Activated CD4-positive, CD25-positive, alpha-beta regulatory T cell treated with anti-CD3 and anti-CD28 coated beads, Interleukin-2, amount 50 U/mL, for 72 hours (primary cell): ENCODE results near the gene PROSER2.
"Not testable (repeated sequence)": the region's sequence is repeated elsewhere in the genome, so short reads cannot be mapped to it uniquely, and the experiment has no call there.

Experiments used
- DNase-seq: peaks from one replicate; pipeline ENCODE4 v3.0.0; 2021

The PROSER2 gene

GRCh38 chr10:11886851-11887250 is 63.7 kb downstream of the PROSER2 start:
- DNase-seq: no peak

- DNase-seq: no peak
Measured at GRCh38 chr10:11887381-11888227, 64.4 kb downstream of the PROSER2 start.

- not testable (repeated sequence) for DNase-seq
Measured at GRCh38 chr10:11889263-11889662, 66.1 kb downstream of the PROSER2 start.

GRCh38 chr10:11891776-11892486 is 68.8 kb downstream of the PROSER2 start:
- DNase-seq: no peak

- no peak for DNase-seq
Measured at GRCh38 chr10:11893749-11894278, 70.7 kb downstream of the PROSER2 start.

GRCh38 chr10:11894381-11895107 is 71.4 kb downstream of the PROSER2 start:
- no peak for DNase-seq

GRCh38 chr10:11895108-11895466 is 71.9 kb downstream of the PROSER2 start:
- no peak for DNase-seq

- DNase-seq: no peak
Measured at GRCh38 chr10:11895598-11895997, 72.4 kb downstream of the PROSER2 start.

GRCh38 chr10:11896549-11897200 is 73.5 kb downstream of the PROSER2 start:
- no peak for DNase-seq

GRCh38 chr10:11898033-11898371 is 74.8 kb downstream of the PROSER2 start:
- no peak for DNase-seq

- no peak for DNase-seq
Measured at GRCh38 chr10:11898372-11899066, 75.4 kb downstream of the PROSER2 start.

- no peak for DNase-seq
Measured at GRCh38 chr10:11899067-11899876, 76.1 kb downstream of the PROSER2 start.

GRCh38 chr10:11901036-11901301 is 77.8 kb downstream of the PROSER2 start:
- DNase-seq: no peak

- no peak for DNase-seq
Measured at GRCh38 chr10:11901454-11901832, 78.3 kb downstream of the PROSER2 start.

GRCh38 chr10:11901833-11902475 is 78.8 kb downstream of the PROSER2 start:
- no peak for DNase-seq

- DNase-seq: no peak
Measured at GRCh38 chr10:11902646-11903045, 79.5 kb downstream of the PROSER2 start.

GRCh38 chr10:11906714-11907113 is 83.6 kb downstream of the PROSER2 start:
- no peak for DNase-seq

GRCh38 chr10:11907914-11908313 is 84.8 kb downstream of the PROSER2 start:
- DNase-seq: no peak

- DNase-seq: no peak
Measured at GRCh38 chr10:11908536-11908935, 85.4 kb downstream of the PROSER2 start.

- DNase-seq: no peak
Measured at GRCh38 chr10:11908991-11909390, 85.8 kb downstream of the PROSER2 start.

GRCh38 chr10:11909618-11910017 is 86.5 kb downstream of the PROSER2 start:
- no peak for DNase-seq
